Naive B cell (primary cell): Measurements from ENCODE around the gene SCTR. TPM values are rescaled to one million over a fixed set of nuclear protein-coding genes. Genes with fewer than 3 reads are reported as not detected.

Experiments used
- ATAC-seq, 2 donors: fragments of 150-1000 bp; cut with Tn5 transposase; 2 replicates each; pipeline ENCODE4 v1.10.0; 2021; ENCODE audit warnings: low read depth in 2 of 2, mild to moderate bottlenecking in 2 of 2, moderate library complexity in 2 of 2
- DNase-seq: peaks from one replicate; pipeline ENCODE4 v3.0.0; 2022
- H3K27ac Mint-ChIP-seq, 6 donors: one replicate each; pipeline ENCODE4 v1.8.0; 2020 to 2022; ENCODE audit warnings: mild to moderate bottlenecking in 6 of 6, mixed read lengths in 6 of 6, moderate library complexity in 5 of 6, inconsistent platforms in 2 of 6
- H3K27me3 Mint-ChIP-seq, 3 donors: one replicate each; pipeline ENCODE4 v1.8.0; 2021 to 2022; ENCODE audit warnings: mixed read lengths in 3 of 3, mild to moderate bottlenecking in 1 of 3
- H3K36me3 Mint-ChIP-seq, 2 donors: one replicate each; pipeline ENCODE4 v1.8.0; 2020 to 2022; ENCODE audit warnings: mixed read lengths in 2 of 2, inconsistent platforms in 1 of 2, mild to moderate bottlenecking in 1 of 2
- H3K4me1 Mint-ChIP-seq, 3 donors: one replicate each; pipeline ENCODE4 v1.8.0; 2020 to 2022; ENCODE audit warnings: mixed read lengths in 3 of 3, inconsistent platforms in 1 of 3, mild to moderate bottlenecking in 1 of 3, moderate library complexity in 1 of 3
- H3K4me3 Mint-ChIP-seq, 8 donors: one replicate each; pipeline ENCODE4 v1.8.0; 2020 to 2022; ENCODE audit warnings: mild to moderate bottlenecking in 8 of 8, mixed read lengths in 8 of 8, moderate library complexity in 8 of 8, inconsistent platforms in 2 of 8
- H3K9me3 Mint-ChIP-seq, 7 donors: one replicate each; pipeline ENCODE4 v1.8.0; 2020 to 2022; ENCODE audit warnings: mixed read lengths in 7 of 7, mild to moderate bottlenecking in 5 of 7, inconsistent platforms in 2 of 7, moderate library complexity in 1 of 7
- polyA plus RNA-seq, 6 donors: library from polyadenylated mRNA; unstranded; fragments of 300-500 nt; fragmentation: Illumina TruSeq; gene quantifications; one replicate each; pipeline ENCODE4 v1.2.3, GENCODE V29; 2021; ENCODE audit warnings: low read depth in 6 of 6

The SCTR gene
- polyA plus RNA-seq, 6 donors from 2014 or later = not detected

- H3K36me3 Mint-ChIP-seq = no peaks in the 10 kb centered on the region
- no peak for DNase-seq
- H3K27me3 Mint-ChIP-seq = peaks cover 21 to 63% (median 56%) of the 10 kb centered on the region in 3 donors
- H3K27ac Mint-ChIP-seq = no peak overlapping the region
- no peaks in the 10 kb centered on the region for H3K9me3 Mint-ChIP-seq
- H3K4me1 Mint-ChIP-seq = no peaks in the 10 kb centered on the region
- no peak overlapping the region for H3K4me3 Mint-ChIP-seq
- ATAC-seq = no peak
These were observed 69.1 kb downstream of the SCTR start for GRCh38 chr2:119455066-119455718.

GRCh38 chr2:119453972-119454593, 70.2 kb downstream of the SCTR start:
- Mint-ChIP-seq H3K36me3 (no peaks in the 10 kb centered on the region), H3K27ac (peak overlapping the region in 1 of 6 donors; percentile 54), H3K4me3 (no peak overlapping the region), H3K4me1 (no peaks in the 10 kb centered on the region), H3K27me3 (peaks cover 20 to 57% (median 48%) of the 10 kb centered on the region in 3 donors), H3K9me3 (no peaks in the 10 kb centered on the region)
- DNase-seq = no peak
- ATAC-seq = no peak

GRCh38 chr2:119451336-119452050, 72.8 kb downstream of the SCTR start:
- DNase-seq = no peak
- no peak overlapping the region for H3K4me3 Mint-ChIP-seq
- H3K9me3 Mint-ChIP-seq = no peaks in the 10 kb centered on the region
- H3K4me1 Mint-ChIP-seq = peaks cover 0 to 5% (median 0%) of the 10 kb centered on the region in 3 donors
- H3K27ac Mint-ChIP-seq = no peak overlapping the region
- peaks cover 30 to 77% (median 63%) of the 10 kb centered on the region in 3 donors for H3K27me3 Mint-ChIP-seq
- no peaks in the 10 kb centered on the region for H3K36me3 Mint-ChIP-seq
- no peak for ATAC-seq

DNA sequence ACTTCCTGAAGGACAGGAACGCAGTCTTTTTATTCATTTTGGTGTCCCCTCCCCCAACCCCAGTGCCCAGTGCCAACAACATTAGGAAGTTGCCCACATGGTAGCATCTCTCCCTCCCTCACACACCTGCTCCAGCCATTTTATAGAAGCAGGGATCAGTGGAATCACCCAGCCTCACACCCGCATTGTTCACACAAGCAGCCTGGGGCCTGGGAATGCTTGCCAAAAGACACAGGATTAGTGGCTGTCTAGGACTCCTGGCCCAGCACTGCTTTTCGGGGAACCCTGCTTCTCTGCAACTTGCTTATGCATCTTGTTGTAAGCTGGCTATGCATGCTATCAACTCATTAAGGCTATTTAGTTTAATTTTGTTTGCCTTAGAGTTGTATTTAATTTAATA, 74.8 kb downstream of the SCTR start:
- H3K4me3 Mint-ChIP-seq = no peak overlapping the region
- DNase-seq = no peak
- peaks cover 0 to 5% (median 0%) of the 10 kb centered on the region in 3 donors for H3K4me1 Mint-ChIP-seq
- no peaks in the 10 kb centered on the region for H3K36me3 Mint-ChIP-seq
- H3K9me3 Mint-ChIP-seq = no peaks in the 10 kb centered on the region
- H3K27me3 Mint-ChIP-seq = peaks cover 28 to 67% (median 53%) of the 10 kb centered on the region in 3 donors
- H3K27ac Mint-ChIP-seq = no peak overlapping the region
- ATAC-seq = no peak

DNA sequence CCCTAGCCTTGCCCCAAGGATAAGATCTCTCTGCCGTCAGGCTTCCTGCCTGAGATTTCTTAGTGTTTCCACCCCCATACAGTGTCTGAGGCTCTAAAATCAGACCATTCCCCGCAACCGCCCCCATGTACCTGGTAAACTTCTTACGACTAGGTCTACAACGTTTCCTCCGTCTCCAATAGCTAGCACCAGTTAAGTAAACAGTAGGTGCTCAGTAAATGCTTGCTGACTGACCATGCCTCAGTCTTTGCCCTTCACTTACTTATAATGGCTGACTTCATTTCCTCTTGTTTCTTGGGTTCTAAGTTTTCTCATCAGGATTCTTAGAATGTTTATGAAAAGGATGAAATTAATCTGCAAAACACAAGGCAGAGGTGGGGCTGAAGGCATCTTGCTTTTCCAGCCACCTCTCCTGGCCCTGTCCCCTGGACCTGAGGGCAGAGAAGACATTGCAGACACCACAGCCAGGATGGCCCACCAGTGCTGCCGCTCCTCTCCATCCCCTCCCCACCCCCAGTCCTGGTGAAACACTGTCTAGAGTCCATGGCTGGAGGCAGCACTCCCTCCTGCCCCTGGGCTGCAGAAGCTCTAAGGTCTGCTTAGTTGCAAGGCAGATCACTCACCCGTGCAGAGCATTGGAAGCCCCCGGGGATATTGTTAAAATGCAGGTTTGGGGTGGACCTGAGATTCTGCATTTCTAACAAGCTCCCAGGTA, 75.7 kb downstream of the SCTR start:
- Mint-ChIP-seq H3K4me3 (no peak overlapping the region), H3K36me3 (no peaks in the 10 kb centered on the region), H3K27ac (no peak overlapping the region), H3K9me3 (no peaks in the 10 kb centered on the region), H3K27me3 (peaks cover 28 to 61% (median 48%) of the 10 kb centered on the region in 3 donors), H3K4me1 (peaks cover 0 to 5% (median 0%) of the 10 kb centered on the region in 3 donors)
- no peak for ATAC-seq
- no peak for DNase-seq

GRCh38 chr2:119446037-119446436, 78.2 kb downstream of the SCTR start:
- DNase-seq = no peak
- H3K4me1 Mint-ChIP-seq = peaks cover 0 to 5% (median 0%) of the 10 kb centered on the region in 3 donors
- no peak overlapping the region for H3K27ac Mint-ChIP-seq
- ATAC-seq = no peak
- H3K27me3 Mint-ChIP-seq = peaks cover 18 to 35% (median 27%) of the 10 kb centered on the region in 3 donors
- no peak overlapping the region for H3K4me3 Mint-ChIP-seq
- no peaks in the 10 kb centered on the region for H3K9me3 Mint-ChIP-seq
- no peaks in the 10 kb centered on the region for H3K36me3 Mint-ChIP-seq

DNA sequence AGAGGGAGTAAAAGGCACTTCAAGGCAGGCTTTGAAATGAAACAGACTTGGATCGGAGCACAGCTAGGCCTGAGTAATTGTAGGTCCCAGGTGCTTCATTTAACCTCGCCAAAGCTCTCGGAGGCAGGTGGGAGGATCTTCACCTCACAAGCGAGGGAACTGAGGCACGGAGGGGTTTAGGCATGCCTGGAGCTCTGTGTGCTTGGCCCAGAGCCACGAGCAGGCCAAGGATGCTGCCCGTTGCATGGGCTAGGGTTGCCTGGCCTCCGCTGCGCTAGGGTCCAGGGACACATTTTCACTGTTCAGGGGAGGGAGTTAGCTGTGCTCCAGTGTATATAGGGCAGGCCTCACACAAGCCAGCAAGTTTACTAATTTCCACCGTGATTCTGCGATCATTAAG, 81.4 kb downstream of the SCTR start:
- no peak overlapping the region for H3K4me3 Mint-ChIP-seq
- H3K27me3 Mint-ChIP-seq = peaks cover 10 to 45% (median 40%) of the 10 kb centered on the region in 3 donors
- no peaks in the 10 kb centered on the region for H3K36me3 Mint-ChIP-seq
- no peaks in the 10 kb centered on the region for H3K9me3 Mint-ChIP-seq
- no peak for DNase-seq
- H3K27ac Mint-ChIP-seq = no peak overlapping the region
- no peak for ATAC-seq
- no peaks in the 10 kb centered on the region for H3K4me1 Mint-ChIP-seq

GRCh38 chr2:119442226-119442619, 82.1 kb downstream of the SCTR start:
- ATAC-seq = no peak
- Mint-ChIP-seq H3K36me3 (no peaks in the 10 kb centered on the region), H3K4me3 (no peak overlapping the region), H3K4me1 (no peaks in the 10 kb centered on the region), H3K27me3 (peaks cover 9 to 43% (median 36%) of the 10 kb centered on the region in 3 donors), H3K9me3 (no peaks in the 10 kb centered on the region), H3K27ac (no peak overlapping the region)
- no peak for DNase-seq

GRCh38 chr2:119441376-119442225, 82.7 kb downstream of the SCTR start:
- no peak overlapping the region for H3K4me3 Mint-ChIP-seq
- no peak overlapping the region for H3K27ac Mint-ChIP-seq
- H3K4me1 Mint-ChIP-seq = no peaks in the 10 kb centered on the region
- ATAC-seq (no peak), DNase-seq (no peak)
- H3K36me3 Mint-ChIP-seq = no peaks in the 10 kb centered on the region
- no peaks in the 10 kb centered on the region for H3K9me3 Mint-ChIP-seq
- H3K27me3 Mint-ChIP-seq = peaks cover 3 to 38% (median 30%) of the 10 kb centered on the region in 3 donors

DNA sequence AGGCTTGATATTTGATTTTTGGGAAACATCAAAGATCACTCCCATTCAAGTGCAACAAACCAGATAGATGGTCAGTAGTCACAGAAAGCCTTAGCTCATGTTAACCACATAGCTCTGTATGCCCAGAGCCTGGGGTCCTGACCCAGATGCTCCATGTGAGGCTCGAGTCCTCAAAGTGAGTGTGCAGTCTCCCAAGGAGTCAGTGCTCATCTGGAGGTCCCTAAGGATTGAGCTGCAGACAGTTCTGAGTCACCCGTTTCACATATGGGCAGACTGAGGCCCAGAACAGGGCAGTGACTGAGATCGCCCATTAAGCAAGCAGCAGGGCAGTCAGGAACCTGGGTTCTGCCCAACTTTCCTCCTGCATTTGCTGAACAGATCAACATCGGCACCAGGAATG, 83.4 kb downstream of the SCTR start:
- Mint-ChIP-seq H3K4me3 (no peak overlapping the region), H3K27ac (no peak overlapping the region), H3K36me3 (no peaks in the 10 kb centered on the region), H3K27me3 (peaks cover 7 to 38% (median 33%) of the 10 kb centered on the region in 3 donors), H3K9me3 (no peaks in the 10 kb centered on the region), H3K4me1 (no peaks in the 10 kb centered on the region)
- ATAC-seq = no peak
- no peak for DNase-seq

DNA sequence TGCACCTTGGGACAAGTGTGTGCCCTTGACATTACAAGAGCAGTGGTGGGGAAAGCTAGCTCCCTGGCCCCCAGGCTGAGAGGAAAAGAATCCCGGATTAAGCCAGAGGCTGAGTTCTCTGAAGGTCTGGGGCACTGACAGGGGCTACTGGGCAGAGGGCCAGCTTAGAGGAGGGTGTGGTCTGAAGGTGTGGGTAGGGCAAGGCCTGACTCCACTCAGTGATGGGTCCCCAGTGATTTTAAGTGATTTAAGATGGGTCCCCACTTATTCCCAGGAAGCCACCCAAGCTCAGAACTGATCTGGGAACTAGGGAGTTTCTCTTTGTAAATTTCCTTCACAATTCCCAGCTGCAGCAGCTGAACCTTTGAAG, 83.8 kb downstream of the SCTR start:
- Mint-ChIP-seq H3K36me3 (no peaks in the 10 kb centered on the region), H3K27ac (no peak overlapping the region), H3K4me3 (peak overlapping the region in 1 of 8 donors; percentile 53), H3K9me3 (no peaks in the 10 kb centered on the region), H3K27me3 (peaks cover 11 to 42% (median 37%) of the 10 kb centered on the region in 3 donors), H3K4me1 (no peaks in the 10 kb centered on the region)
- ATAC-seq (no peak), DNase-seq (no peak)

- Mint-ChIP-seq H3K27me3 (peaks cover 13 to 48% (median 39%) of the 10 kb centered on the region in 3 donors), H3K9me3 (no peaks in the 10 kb centered on the region), H3K36me3 (no peaks in the 10 kb centered on the region), H3K27ac (no peak overlapping the region), H3K4me1 (no peaks in the 10 kb centered on the region), H3K4me3 (no peak overlapping the region)
- DNase-seq (no peak), ATAC-seq (no peak)
These were observed 84.4 kb downstream of the SCTR start for GRCh38 chr2:119439574-119440500.
